HG02571 (cell line): ENCODE results near the gene CDHR3.

ENCODE experiments used
- ATAC-seq: cut with Tn5 transposase; IDR thresholded peaks from one replicate; pipeline ENCODE4 v1.9.1; 2021; ENCODE audit warnings: mild to moderate bottlenecking, moderate library complexity; ENCODE audit not compliant: unreplicated experiment

CDHR3 gene, protein sequence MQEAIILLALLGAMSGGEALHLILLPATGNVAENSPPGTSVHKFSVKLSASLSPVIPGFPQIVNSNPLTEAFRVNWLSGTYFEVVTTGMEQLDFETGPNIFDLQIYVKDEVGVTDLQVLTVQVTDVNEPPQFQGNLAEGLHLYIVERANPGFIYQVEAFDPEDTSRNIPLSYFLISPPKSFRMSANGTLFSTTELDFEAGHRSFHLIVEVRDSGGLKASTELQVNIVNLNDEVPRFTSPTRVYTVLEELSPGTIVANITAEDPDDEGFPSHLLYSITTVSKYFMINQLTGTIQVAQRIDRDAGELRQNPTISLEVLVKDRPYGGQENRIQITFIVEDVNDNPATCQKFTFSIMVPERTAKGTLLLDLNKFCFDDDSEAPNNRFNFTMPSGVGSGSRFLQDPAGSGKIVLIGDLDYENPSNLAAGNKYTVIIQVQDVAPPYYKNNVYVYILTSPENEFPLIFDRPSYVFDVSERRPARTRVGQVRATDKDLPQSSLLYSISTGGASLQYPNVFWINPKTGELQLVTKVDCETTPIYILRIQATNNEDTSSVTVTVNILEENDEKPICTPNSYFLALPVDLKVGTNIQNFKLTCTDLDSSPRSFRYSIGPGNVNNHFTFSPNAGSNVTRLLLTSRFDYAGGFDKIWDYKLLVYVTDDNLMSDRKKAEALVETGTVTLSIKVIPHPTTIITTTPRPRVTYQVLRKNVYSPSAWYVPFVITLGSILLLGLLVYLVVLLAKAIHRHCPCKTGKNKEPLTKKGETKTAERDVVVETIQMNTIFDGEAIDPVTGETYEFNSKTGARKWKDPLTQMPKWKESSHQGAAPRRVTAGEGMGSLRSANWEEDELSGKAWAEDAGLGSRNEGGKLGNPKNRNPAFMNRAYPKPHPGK

DNA sequence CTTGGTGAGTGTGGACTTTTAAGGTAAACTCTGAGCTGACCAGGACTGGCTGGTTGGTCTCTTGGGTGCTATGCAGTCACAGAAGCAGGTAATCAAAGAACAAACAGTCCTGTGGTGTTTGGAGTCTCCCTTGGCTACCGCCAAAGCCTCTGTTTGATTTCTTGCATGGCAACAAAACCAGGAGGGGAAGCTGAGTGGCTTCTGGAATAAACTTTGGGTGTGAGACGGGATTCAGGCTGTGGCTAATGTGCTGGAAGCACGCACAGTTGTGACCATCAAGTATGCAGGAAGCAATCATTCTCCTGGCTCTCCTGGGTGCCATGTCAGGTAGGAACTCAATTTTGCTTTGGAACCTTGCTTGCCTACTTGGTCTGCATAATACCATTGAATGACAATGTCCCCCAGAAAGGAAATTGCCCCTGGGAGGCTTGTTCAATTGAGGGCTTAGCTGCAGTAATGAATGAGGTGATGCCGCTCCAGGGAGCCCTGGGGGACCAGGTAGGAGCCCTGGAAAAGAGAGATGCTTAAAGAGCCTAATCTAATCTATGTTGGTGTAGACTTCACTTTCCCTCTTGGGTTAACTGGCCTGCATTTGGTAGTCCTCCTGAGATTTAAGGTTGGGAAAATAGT is at the start of gene CDHR3:
Gene CDHR3 (plus strand): TSS at position 227 of the 630 bp plus-strand sequence. CDS start 55 bp downstream, at position 282.
- no peak for ATAC-seq

DNA sequence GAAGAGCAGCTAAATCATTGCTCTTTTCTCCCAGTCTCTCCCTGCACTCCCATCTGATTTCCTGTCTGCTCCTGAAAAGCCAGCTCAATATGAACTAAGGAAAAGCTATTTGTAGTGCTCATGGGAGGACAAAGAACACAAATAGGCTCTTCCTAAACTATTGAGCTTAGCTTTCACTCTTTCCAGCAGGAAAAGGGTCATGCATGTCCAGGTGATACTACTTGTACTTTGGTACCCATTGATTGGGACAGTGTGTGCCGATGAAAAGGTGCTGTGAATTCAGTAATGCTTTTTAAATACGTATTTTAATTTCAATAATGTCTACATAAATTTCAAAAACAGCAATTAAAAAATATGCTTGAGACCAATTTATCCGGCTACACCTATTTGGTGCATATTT is 49.1 kb upstream of the CDHR3 start:
- ATAC-seq, result no peak

- no peak for ATAC-seq
Measured at GRCh38 chr7:105916603-105917002, 46.5 kb upstream of the CDHR3 start.

DNA sequence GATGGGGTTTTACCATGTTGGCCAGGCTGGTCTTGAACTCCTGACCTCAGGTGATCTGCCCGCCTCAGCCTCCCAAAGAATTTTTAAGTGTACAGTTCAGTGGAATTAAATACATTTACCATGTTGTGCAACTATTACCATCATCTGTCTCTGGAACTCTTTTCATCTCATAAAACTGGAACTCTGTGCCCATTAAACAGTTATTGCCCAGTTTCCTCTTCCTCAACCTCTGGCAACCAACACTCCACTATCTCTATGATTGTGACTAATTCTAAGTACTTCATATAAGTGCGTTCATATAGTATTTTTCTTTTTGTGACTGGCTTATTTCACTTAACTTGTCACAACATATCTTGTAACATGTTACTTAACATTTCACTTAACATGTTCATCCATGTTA is 45.4 kb upstream of the CDHR3 start:
- ATAC-seq, result no peak

GRCh38 chr7:105920766-105921165 is 42.3 kb upstream of the CDHR3 start:
- no peak for ATAC-seq

DNA sequence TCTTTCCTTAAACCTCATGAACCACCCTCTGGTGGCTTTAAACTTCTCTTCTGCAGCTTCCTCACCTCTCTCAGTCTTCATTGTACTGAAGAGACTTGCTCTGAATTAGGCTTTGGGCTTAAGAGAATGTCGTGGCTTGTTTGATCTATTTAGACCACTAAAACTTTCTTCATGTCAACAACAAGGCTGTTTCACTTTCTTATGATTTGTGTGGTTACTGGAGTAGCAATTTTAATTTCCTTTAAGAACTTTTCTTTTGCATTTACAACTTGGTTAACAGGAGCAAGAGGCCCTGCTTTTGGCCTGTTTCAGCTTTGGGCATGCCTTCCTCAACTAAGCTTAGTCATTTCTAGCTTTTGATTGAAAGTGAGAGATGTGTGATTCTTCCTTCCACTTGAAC is 38.1 kb upstream of the CDHR3 start:
- ATAC-seq, result no peak

DNA sequence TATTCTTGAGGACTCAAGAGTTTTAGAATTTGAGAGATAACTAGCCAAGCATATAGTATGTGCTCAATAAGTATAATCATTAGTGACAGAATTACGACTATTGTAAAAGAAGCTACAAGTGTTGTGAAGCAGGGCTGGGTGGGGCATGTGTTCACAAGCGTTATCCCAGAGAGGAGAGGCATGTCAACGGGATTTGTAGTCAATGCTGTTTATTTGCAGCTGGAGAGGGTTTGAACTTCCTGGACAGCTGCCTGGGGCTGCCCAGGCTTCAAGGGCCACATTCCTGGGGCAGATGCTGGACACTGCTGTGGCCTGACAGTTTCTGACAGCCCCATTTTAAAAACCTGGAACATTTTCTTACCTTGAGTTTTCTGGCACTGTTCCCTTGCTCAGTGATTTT is 36.9 kb upstream of the CDHR3 start:
- ATAC-seq, result no peak

GRCh38 chr7:105931179-105931578 is 31.9 kb upstream of the CDHR3 start:
- ATAC-seq, result no peak

DNA sequence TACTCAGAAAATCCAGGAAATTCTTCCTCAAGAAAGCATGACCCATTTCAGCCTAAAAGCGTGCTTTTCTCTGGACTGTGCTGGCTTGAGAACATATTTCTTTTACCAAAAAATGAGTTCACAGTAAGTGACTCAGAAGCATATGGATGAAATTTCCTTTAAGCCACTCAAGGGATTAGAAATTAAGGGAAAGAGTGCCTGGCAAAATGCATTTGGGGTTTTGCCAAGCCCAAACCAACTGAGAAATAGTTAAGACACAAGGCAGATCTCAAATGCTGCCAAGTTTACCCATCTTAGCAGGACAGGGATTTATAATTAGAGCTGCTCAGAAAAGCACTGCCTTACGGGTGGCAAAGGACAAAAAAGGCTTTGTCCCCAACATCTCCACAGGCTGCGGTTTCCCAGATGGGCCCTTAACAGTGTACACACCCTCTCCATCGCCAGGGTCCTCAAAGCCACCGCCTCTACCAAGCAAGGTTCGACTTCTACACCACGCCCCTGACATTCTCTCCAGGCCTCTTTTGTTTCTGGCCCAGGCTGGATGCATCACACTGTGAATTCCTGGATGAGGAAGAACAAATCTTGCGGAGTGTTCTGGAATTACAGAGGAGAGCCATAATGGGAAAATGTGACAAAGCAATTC is 30.1 kb upstream of the CDHR3 start:
- ATAC-seq, result no peak

GRCh38 chr7:105934572-105935185 is 28.4 kb upstream of the CDHR3 start:
- ATAC-seq, result no peak

DNA sequence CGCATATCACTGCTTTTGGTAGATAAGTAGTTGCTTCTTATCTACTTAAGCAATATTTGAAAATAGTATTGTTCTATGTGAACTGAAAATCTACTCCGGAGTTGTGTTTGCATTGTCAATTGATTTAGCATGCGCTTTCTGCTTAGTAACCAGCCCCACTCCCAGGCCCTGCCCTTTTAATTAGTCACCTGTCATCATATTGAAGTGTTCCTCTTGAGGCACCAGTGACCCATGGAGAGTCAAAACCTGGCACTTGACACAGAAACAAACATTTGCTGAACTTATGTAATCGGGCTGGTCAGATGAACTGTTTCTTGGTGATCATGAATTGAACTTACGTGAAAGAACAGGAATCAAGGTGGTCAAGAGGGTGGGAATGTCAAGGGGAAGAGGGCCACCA is 27.8 kb upstream of the CDHR3 start:
- ATAC-seq, result no peak

DNA sequence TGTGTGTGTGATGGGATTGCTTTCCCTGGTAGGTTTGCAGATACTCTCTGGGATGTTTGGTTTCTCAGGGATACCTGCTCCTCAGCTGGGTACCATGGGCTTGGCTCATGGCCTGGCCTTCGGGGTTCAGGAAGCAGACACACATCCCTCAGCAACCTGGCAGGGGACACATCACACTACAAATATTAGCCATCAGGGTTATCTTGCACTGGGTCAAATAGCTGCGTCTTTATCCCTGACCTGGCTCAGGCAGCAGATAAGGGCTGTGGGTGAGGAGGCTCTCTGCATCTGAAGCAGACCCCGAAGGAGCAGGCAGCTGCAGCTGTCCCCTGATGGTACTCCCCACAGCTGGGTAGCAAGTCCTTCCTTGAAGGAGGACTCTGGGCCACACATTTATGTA is 25.7 kb upstream of the CDHR3 start:
- ATAC-seq, result no peak

- ATAC-seq, result no peak
Measured at GRCh38 chr7:105940109-105940508, 23.0 kb upstream of the CDHR3 start.

- no peak for ATAC-seq
Measured at GRCh38 chr7:105941596-105941995, 21.5 kb upstream of the CDHR3 start.

DNA sequence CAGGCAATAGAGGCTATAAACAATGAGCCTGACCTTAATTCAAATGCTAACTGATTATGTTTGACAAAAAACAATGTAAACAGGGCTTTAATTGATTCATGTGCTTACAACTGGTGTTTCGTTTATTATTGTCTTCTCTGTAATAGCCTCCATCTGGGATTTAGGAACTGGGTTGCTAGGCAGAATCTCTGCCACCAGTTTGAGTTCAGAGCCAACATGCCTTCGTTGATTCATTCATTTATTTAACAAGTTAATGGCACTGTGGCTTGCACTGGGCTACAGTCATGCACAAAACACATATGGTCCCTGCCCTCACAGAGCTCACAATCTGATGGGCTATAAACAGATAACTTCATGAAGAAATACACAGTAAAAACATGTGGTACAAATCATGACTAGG is 19.6 kb upstream of the CDHR3 start:
- ATAC-seq, result no peak

- no peak for ATAC-seq
Measured at GRCh38 chr7:105945848-105946247, 17.2 kb upstream of the CDHR3 start.

DNA sequence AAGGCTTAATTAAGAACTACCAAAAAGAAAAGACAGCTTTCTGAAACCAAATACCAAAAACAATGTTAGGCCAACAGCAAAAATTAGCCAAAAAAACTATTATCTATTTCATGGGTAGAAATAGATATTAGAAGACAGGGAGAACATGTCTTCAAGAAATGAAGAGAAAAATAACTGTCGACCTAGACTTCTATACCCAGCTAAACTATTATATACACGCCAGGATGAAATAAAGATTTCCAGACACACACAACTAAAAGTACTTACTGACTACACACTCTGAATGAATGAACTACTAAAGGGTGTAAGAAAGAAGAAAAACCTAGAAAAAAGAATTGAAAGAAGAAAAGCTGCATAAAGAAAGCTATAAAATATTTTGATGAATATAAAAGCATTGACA is 11.5 kb upstream of the CDHR3 start:
- ATAC-seq, result no peak

DNA sequence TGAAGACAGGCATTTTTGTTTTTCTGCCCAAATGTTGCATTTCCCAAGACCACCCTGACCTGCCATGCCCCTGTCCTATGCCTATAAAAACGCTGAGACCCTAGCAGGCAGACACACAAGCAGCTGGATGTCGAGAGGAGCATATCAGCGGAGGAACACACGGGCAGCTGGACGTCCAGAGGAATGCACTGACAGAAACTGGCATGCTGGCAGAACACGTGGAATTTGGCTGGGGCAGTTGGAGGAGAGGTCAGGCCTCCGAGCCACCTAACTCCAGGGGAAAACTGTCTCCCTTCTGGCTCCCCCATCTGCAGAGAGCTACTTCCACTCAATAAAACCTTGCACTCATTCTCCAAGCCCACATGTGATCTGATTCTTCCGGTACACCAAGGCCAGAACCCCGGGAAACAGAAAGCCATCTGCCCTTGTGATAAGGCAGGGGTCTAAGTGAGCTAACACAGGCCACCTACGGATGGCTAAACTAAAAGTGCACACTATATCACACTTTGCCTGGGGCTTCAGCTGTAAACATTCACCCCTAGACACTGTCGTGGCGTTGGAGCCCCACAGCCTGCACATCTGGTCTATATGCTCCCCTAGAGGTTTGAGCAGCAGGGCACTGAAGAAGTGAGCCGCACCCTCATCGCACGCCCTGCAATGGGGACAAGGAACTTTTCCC is 10.0 kb upstream of the CDHR3 start:
- no peak for ATAC-seq

DNA sequence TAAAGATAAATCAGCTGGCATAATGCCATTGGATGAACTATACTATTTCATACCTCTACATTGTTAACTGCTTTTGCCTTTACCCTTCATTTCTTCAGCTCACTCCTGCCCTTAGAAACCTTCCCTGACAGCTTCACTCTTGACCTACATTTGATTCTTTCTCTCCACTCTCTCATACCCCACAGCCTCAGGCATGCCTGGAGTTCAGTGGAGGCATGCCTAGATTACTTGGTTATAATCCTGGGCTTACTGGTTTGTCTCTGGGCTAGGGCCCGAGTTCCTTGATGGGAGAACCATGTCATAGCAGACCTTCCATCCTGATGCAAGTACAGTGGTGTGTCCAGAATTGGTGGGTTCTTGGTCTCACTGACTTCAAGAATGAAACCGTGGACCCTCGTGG is 8.4 kb upstream of the CDHR3 start:
- ATAC-seq, result no peak
